OCI-LY7 (cell line): ENCODE results near the gene PSMD6. TPM values are rescaled to one million over a fixed set of nuclear protein-coding genes. Genes with fewer than 3 reads are reported as not detected.

Source experiments
- BruUV-seq: library from RNA; stranded (reverse); fragments of 400-500 nt; replicated peaks from 2 replicates; lab custom pipeline; 2021; lab: Mats Ljungman, UMichigan
- CTCF ChIA-PET: fragments of 300-600 bp; sonication (Branson Sonifier 250); formaldehyde crosslinking; loops from one replicate; lab custom pipeline; 2022; ENCODE audit warnings: antibody characterized with exemption; ENCODE audit not compliant: unreplicated experiment; lab: Charles Lee
- POLR2A ChIA-PET: fragments of 300-600 bp; sonication (Branson Sonifier 250); formaldehyde crosslinking; loops from one replicate; lab custom pipeline; 2022; ENCODE audit warnings: antibody characterized with exemption; lab: Charles Lee
- DNase-seq: peaks from one replicate; pipeline ENCODE4 v3.0.0-alpha.2; 2015; ENCODE audit warnings: low spot score
- H2AFZ ChIP-seq: fragments of 200-600 bp; sonication (generic), shearing (Covaris generic); 2 replicates; pipeline ENCODE4 v1.6.1; 2014; ENCODE audit warnings: mild to moderate bottlenecking, antibody characterized with exemption, low read length, moderate library complexity
- H3K27ac ChIP-seq: fragments of 200-600 bp; sonication (generic); 2 replicates; pipeline ENCODE4 v1.5.1; 2014; ENCODE audit warnings: mixed run types, low read depth, mild to moderate bottlenecking, moderate library complexity, low read length, inconsistent platforms; ENCODE audit not compliant: poor library complexity, severe bottlenecking
- H3K36me3 ChIP-seq: fragments of 200-600 bp; sonication (generic); 2 replicates; pipeline ENCODE4 v1.6.1; 2014; ENCODE audit warnings: mild to moderate bottlenecking, antibody characterized with exemption, low read length, moderate library complexity, mixed read lengths; ENCODE audit not compliant: insufficient read depth
- H3K4me1 ChIP-seq: fragments of 200-600 bp; sonication (generic); 2 replicates; pipeline ENCODE4 v1.5.1; 2014; ENCODE audit warnings: mild to moderate bottlenecking, low read length; ENCODE audit not compliant: insufficient read depth, poor library complexity, severe bottlenecking
- H3K4me2 ChIP-seq: fragments of 200-600 bp; sonication (generic); 2 replicates; pipeline ENCODE4 v1.6.1; 2014; ENCODE audit warnings: mild to moderate bottlenecking, low read length
- H3K4me3 ChIP-seq: fragments of 200-600 bp; sonication (generic); 2 replicates; pipeline ENCODE4 v1.5.1; 2014; ENCODE audit warnings: mild to moderate bottlenecking, low read depth, low read length; ENCODE audit not compliant: poor library complexity, severe bottlenecking
- H3K79me2 ChIP-seq: fragments of 200-600 bp; sonication (generic); 2 replicates; pipeline ENCODE4 v1.6.1; 2016; ENCODE audit warnings: low read depth, mild to moderate bottlenecking, low read length, moderate library complexity, mixed read lengths; ENCODE audit not compliant: insufficient read depth
- H3K9me2 ChIP-seq: fragments of 200-600 bp; sonication (generic); 2 replicates; pipeline ENCODE4 v1.6.1; 2016; ENCODE audit warnings: mild to moderate bottlenecking, low read length, mixed read lengths; ENCODE audit not compliant: insufficient read depth
- H3K9me3 ChIP-seq: fragments of 200-600 bp; sonication (generic); 2 replicates; pipeline ENCODE4 v1.6.1; 2014; ENCODE audit warnings: mild to moderate bottlenecking, mixed run types, low read length, mixed read lengths
- H4K20me1 ChIP-seq: fragments of 200-600 bp; sonication (generic); 2 replicates; pipeline ENCODE4 v1.6.1; 2014; ENCODE audit warnings: mild to moderate bottlenecking, antibody characterized with exemption, low read length, moderate library complexity, mixed read lengths; ENCODE audit not compliant: insufficient read depth
- CTCF ChIP-seq: fragments of 200-600 bp; sonication (generic); conservative IDR thresholded peaks from 2 replicates; pipeline ENCODE4 v1.5.1; 2014; ENCODE audit warnings: mild to moderate bottlenecking, antibody characterized with exemption, low read length, moderate library complexity, mixed read lengths
- EZH2phosphoT487 ChIP-seq: fragments of 200-600 bp; sonication (generic); IDR thresholded peaks from 2 replicates; pipeline ENCODE4 v1.6.1; 2018; ENCODE audit warnings: low read depth, borderline replicate concordance, mild to moderate bottlenecking, mixed run types, antibody characterized with exemption, low read length, moderate library complexity, mixed read lengths
- intact Hi-C: fragments of 100-400 bp; cut with micrococcal nuclease; formaldehyde crosslinking; loops from one replicate; pipeline ENCODE4 v1.10.0; 2022; ENCODE audit not compliant: unreplicated experiment
- total RNA-seq, 2 experiments: library from RNA; depleted of rRNA in 1 of 2; stranded (reverse); fragments of >200 nt in 1 of 2; shearing (Covaris generic) in 1 of 2; gene quantifications; 2 replicates each; pipeline ENCODE4 v1.2.3, GENCODE V29; 2014 to 2022

The PSMD6 gene
- total RNA-seq, 2 experiments from 2014 or later, result 65.2 to 106 TPM

GRCh38 chr3:64030741-64031140 is 7.4 kb upstream of the PSMD6 start:
- Histone ChIP-seq H4K20me1 (no peaks in the 10 kb centered on the region), H2AFZ (peak overlapping the region; percentile 97), H3K79me2 (no peaks in the 10 kb centered on the region), H3K36me3 (no peaks in the 10 kb centered on the region), H3K4me2 (peak overlapping the region; percentile 64), H3K4me3 (peak overlapping the region; percentile 53), H3K9me3 (peaks cover 6% of the 10 kb centered on the region), H3K9me2 (no peaks in the 10 kb centered on the region), H3K27ac (no peak overlapping the region), H3K4me1 (peaks cover 6% of the 10 kb centered on the region)
- ChIA-PET CTCF (no interaction called here), POLR2A (interaction anchor here (0.6 to 1.3 kb wide), 3 partner anchors 12 to 196 kb away, joined by 3 to 5 read pairs (median 3); no protein-coding TSS in a partner anchor)
- peak; percentile 84 for DNase-seq
- intact Hi-C loops, result loop anchor here (1.0 kb wide), 3 partner anchors 194 to 454 kb away; no protein-coding TSS in a partner anchor
- TF ChIP-seq EZH2phosphoT487 (no peak), CTCF (peak; percentile 88)
- BruUV-seq, result no TSS peak

GRCh38 chr3:64029287-64029686 is 6.0 kb upstream of the PSMD6 start:
- Histone ChIP-seq H4K20me1 (no peaks in the 10 kb centered on the region), H3K36me3 (no peaks in the 10 kb centered on the region), H2AFZ (no peak overlapping the region), H3K9me3 (peaks cover 4% of the 10 kb centered on the region), H3K79me2 (no peaks in the 10 kb centered on the region), H3K9me2 (no peaks in the 10 kb centered on the region), H3K4me1 (peaks cover 6% of the 10 kb centered on the region), H3K4me2 (no peak overlapping the region), H3K27ac (no peak overlapping the region), H3K4me3 (no peak overlapping the region)
- CTCF ChIA-PET, result no interaction called here
- no TSS peak for BruUV-seq
- intact Hi-C loops, result no loop called here
- no peak for TF ChIP-seq EZH2phosphoT487
- no peak for TF ChIP-seq CTCF
- POLR2A ChIA-PET, result interaction anchor here (1.0 kb wide), 1 partner anchor 9 kb away, joined by 3 read pairs; no protein-coding TSS in a partner anchor
- DNase-seq, result no peak

GRCh38 chr3:64028754-64029153 is 5.5 kb upstream of the PSMD6 start:
- BruUV-seq, result no TSS peak
- ChIA-PET CTCF (no interaction called here), POLR2A (interaction anchor here (0.6 kb wide), 1 partner anchor 1357 kb away, joined by 3 read pairs; no protein-coding TSS in a partner anchor)
- intact Hi-C loops, result no loop called here
- no peak overlapping the region for H3K27ac ChIP-seq
- H3K4me3 ChIP-seq, result no peak overlapping the region
- no peaks in the 10 kb centered on the region for H3K9me3 ChIP-seq
- H2AFZ ChIP-seq, result no peak overlapping the region
- H3K36me3 ChIP-seq, result no peaks in the 10 kb centered on the region
- no peaks in the 10 kb centered on the region for H3K79me2 ChIP-seq
- H3K4me2 ChIP-seq, result no peak overlapping the region
- DNase-seq, result no peak
- no peak for TF ChIP-seq EZH2phosphoT487
- no peak for TF ChIP-seq CTCF
- peaks cover 8% of the 10 kb centered on the region for H3K4me1 ChIP-seq
- no peaks in the 10 kb centered on the region for H4K20me1 ChIP-seq
- no peaks in the 10 kb centered on the region for H3K9me2 ChIP-seq
